ENCODE results near the gene KCNH3.
"Not testable (repeated sequence)": the region's sequence is repeated elsewhere in the genome, so short reads cannot be mapped to it uniquely, and the experiment has no call there.

KCNH3 gene

GRCh38 chr12:49511410-49511809 lies 27.4 kb upstream of the KCNH3 start:
- H3K4me3 ChIP-seq, result no peak overlapping the region
- no peaks in the 10 kb centered on the region for H3K27me3 ChIP-seq (ENCODE audit: low read depth)
- in situ Hi-C loops (cut with MboI; ENCODE audit: low sequenced_read_pairs), result no loop called here

GRCh38 chr12:49512546-49512945 lies 26.3 kb upstream of the KCNH3 start:
- no peak overlapping the region for H3K4me3 ChIP-seq
- H3K4me1 ChIP-seq, result no peaks in the 10 kb centered on the region
- in situ Hi-C loops (cut with MboI; ENCODE audit: low sequenced_read_pairs), result no loop called here
- H3K9me3 ChIP-seq, result no peaks in the 10 kb centered on the region
- no peaks in the 10 kb centered on the region for H3K27me3 ChIP-seq (ENCODE audit: low read depth)
- no peak for DNase-seq (ENCODE audit: low spot score in 2 of 2)
- H3K36me3 ChIP-seq (replicated peaks), result peaks cover 3% of the 10 kb centered on the region; the same call in 1 of the 2 replicates

More at GRCh38 chr12:49511410-49511809, 27.4 kb upstream of the KCNH3 start:
- Histone ChIP-seq H3K4me1 (no peaks in the 10 kb centered on the region), H3K9me3 (no peaks in the 10 kb centered on the region), H3K36me3 (replicated peaks) (peaks cover 3% of the 10 kb centered on the region; the same call in 1 of the 2 replicates)
- no peak for DNase-seq (ENCODE audit: low spot score in 2 of 2)

DNA sequence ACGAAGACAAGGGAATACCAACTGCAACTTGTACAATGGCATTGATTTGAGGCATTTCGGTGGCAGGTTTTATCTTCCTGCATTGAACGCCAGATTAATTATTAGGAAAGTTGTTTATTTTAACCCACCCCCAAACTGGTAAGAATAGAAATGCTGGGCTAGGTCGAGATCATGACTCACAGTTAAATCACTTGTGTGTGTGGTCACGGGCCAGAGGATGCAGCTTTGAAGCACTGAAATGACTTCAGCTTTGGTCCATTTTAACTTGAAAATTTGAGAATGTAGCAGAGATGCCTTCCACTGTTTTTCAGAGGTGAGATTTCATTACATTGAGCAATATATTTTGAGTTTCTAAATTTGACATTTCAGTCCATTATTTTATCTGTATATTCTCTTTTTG lies 23.6 kb upstream of the KCNH3 start:
- H3K4me3 ChIP-seq, result no peak overlapping the region
- in situ Hi-C loops (cut with MboI; ENCODE audit: low sequenced_read_pairs), result no loop called here
- H3K4me1 ChIP-seq, result no peaks in the 10 kb centered on the region
- no peaks in the 10 kb centered on the region for H3K9me3 ChIP-seq
- H3K36me3 ChIP-seq (replicated peaks), result peaks cover 3% of the 10 kb centered on the region; the same call in 1 of the 2 replicates
- H3K27me3 ChIP-seq (ENCODE audit: low read depth), result no peaks in the 10 kb centered on the region
- DNase-seq (ENCODE audit: low spot score in 2 of 2), result no peak

- H3K4me1 ChIP-seq, result no peaks in the 10 kb centered on the region
Measured at GRCh38 chr12:49518914-49519573, 19.8 kb upstream of the KCNH3 start.

DNA sequence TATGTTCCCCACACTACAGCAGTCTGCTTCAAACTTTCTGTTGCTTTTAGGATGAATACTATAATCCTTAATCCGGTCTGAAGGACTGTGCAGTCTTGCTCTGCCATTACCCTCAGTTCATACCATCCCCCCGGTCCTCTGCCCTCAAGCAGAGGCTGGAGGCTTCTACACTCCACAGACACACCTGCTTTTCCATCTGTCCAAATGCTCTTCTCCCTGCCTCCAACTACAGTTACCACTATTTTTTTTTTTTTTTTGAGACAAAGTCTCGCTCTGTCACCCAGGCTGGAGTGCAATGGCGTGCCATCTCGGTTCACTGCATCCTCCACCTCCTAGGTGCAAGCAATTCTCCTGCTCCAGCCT lies 19.3 kb upstream of the KCNH3 start:
- in situ Hi-C loops (cut with MboI; ENCODE audit: low sequenced_read_pairs), result no loop called here
- Histone ChIP-seq H3K27me3 (ENCODE audit: low read depth) (no peaks in the 10 kb centered on the region), H3K9me3 (no peaks in the 10 kb centered on the region), H3K4me1 (no peaks in the 10 kb centered on the region), H3K36me3 (replicated peaks) (peaks cover 7% of the 10 kb centered on the region), H3K4me3 (no peak overlapping the region)
- DNase-seq (ENCODE audit: low spot score in 2 of 2), result no peak

More at GRCh38 chr12:49518914-49519573, 19.8 kb upstream of the KCNH3 start:
- in situ Hi-C loops (cut with MboI; ENCODE audit: low sequenced_read_pairs), result no loop called here
- Histone ChIP-seq H3K4me3 (no peak overlapping the region), H3K9me3 (no peaks in the 10 kb centered on the region), H3K27me3 (ENCODE audit: low read depth) (no peaks in the 10 kb centered on the region), H3K36me3 (replicated peaks) (peaks cover 3% of the 10 kb centered on the region; the same call in 1 of the 2 replicates)
- DNase-seq (ENCODE audit: low spot score in 2 of 2), result no peak

- DNase-seq (ENCODE audit: low spot score in 2 of 2), result no peak
- H3K4me1 ChIP-seq, result no peaks in the 10 kb centered on the region
- in situ Hi-C loops (cut with MboI; ENCODE audit: low sequenced_read_pairs), result no loop called here
- H3K27me3 ChIP-seq (ENCODE audit: low read depth), result no peaks in the 10 kb centered on the region
- no peak overlapping the region for H3K4me3 ChIP-seq
- no peaks in the 10 kb centered on the region for H3K9me3 ChIP-seq
- H3K36me3 ChIP-seq (replicated peaks), result peaks cover 20% of the 10 kb centered on the region
Measured at GRCh38 chr12:49521389-49521788, 17.4 kb upstream of the KCNH3 start.

- in situ Hi-C loops (cut with MboI; ENCODE audit: low sequenced_read_pairs), result no loop called here
- no peaks in the 10 kb centered on the region for H3K9me3 ChIP-seq
- peaks cover 8% of the 10 kb centered on the region for H3K4me1 ChIP-seq
- no peak for DNase-seq (ENCODE audit: low spot score in 2 of 2)
- no peaks in the 10 kb centered on the region for H3K27me3 ChIP-seq (ENCODE audit: low read depth)
- peaks cover 22% of the 10 kb centered on the region for H3K36me3 ChIP-seq (replicated peaks)
- H3K4me3 ChIP-seq, result no peak overlapping the region
Measured at GRCh38 chr12:49524660-49525324, 14.0 kb upstream of the KCNH3 start.

DNA sequence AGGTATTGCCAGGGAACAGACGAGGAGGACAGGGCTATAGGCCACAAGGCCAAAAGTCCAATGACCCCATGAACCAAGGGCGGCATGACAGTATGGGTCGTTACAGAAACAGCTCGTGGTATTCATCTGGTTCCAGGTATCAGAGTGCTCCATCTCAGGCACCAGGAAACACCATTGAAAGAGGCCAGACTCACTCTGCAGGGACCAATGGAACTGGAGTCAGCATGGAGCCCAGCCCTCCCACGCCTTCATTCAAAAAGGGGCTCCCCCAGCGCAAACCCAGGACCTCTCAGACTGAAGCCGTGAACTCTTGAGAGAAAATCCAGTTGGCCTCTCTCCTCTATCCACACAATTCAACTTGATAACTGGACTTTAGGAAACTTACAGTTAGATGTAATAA lies 12.9 kb upstream of the KCNH3 start:
- DNase-seq (ENCODE audit: low spot score in 2 of 2), result no peak
- H3K36me3 ChIP-seq (replicated peaks), result peaks cover 22% of the 10 kb centered on the region
- H3K9me3 ChIP-seq, result no peaks in the 10 kb centered on the region
- peaks cover 8% of the 10 kb centered on the region for H3K4me1 ChIP-seq
- H3K4me3 ChIP-seq, result no peak overlapping the region
- H3K27me3 ChIP-seq (ENCODE audit: low read depth), result no peaks in the 10 kb centered on the region
- in situ Hi-C loops (cut with MboI; ENCODE audit: low sequenced_read_pairs), result no loop called here

DNA sequence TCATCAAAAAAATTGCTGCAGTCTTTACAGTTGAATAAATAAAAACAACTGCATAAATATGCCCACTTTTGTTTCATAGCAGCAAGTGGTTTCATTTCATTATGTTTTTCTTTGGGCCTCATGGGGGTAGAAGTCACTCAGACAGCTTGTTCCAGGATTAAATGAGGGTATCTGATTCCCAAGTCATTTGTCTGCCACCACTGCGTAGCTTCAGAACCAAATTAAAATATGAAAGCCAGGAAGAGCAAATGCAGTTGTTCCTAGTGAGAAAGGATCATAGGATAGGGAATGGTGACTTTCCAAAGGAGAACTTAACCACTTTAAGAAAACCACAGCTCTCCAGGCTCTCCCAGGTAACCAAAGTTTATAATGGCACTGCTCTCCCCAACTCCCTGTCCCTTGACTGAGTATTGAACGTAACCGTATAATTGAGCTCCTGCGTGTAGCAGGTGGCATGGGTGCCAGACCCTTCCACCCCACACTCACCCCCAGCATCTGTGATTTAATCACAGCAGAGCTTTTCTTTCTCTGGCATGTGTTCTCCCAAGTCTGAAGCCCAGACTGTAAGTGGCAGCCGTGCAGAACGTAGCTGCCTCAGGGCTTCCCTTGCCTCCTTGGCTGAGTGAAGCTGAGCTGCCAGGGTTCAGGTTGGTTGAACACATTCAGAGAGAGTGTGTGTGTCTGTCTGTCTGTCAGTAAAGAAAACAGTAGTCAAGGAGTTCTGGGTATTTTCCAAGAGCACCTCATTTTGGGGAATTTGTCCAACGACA lies 11.3 kb upstream of the KCNH3 start:
- no peak overlapping the region for H3K4me3 ChIP-seq
- peaks cover 22% of the 10 kb centered on the region for H3K36me3 ChIP-seq (replicated peaks)
- in situ Hi-C loops (cut with MboI; ENCODE audit: low sequenced_read_pairs), result no loop called here
- H3K9me3 ChIP-seq, result no peaks in the 10 kb centered on the region
- DNase-seq (ENCODE audit: low spot score in 2 of 2), result peak in 1 of 2 experiments; percentile 58
- H3K4me1 ChIP-seq, result peaks cover 8% of the 10 kb centered on the region
- no peaks in the 10 kb centered on the region for H3K27me3 ChIP-seq (ENCODE audit: low read depth)

DNA sequence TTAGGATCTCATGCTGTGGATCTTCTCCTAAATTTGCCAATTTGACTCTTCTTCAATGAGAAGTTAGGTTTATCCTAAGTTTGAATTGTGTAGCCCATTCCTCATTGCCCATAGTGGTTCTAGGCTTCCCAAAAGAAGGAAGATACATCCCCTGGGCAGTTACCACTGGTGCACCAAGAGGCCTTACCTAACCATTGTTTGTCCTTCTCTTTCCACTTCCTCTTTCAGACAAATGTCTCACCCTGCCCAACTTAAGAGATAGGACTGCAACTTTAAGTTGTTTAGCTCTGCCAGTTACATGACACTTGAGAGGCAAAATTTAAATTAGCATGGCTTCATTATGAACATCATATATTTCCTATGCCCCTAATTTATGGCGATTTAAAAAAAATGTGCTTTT lies 9.4 kb upstream of the KCNH3 start:
- no peak overlapping the region for H3K4me3 ChIP-seq
- peaks cover 8% of the 10 kb centered on the region for H3K4me1 ChIP-seq
- H3K27me3 ChIP-seq (ENCODE audit: low read depth), result no peaks in the 10 kb centered on the region
- in situ Hi-C loops (cut with MboI; ENCODE audit: low sequenced_read_pairs), result no loop called here
- peaks cover 20% of the 10 kb centered on the region for H3K36me3 ChIP-seq (replicated peaks)
- DNase-seq (ENCODE audit: low spot score in 2 of 2), result no peak
- no peaks in the 10 kb centered on the region for H3K9me3 ChIP-seq

- no peaks in the 10 kb centered on the region for H3K27me3 ChIP-seq (ENCODE audit: low read depth)
- H3K4me1 ChIP-seq, result peaks cover 8% of the 10 kb centered on the region
- H3K9me3 ChIP-seq, result no peaks in the 10 kb centered on the region
- H3K36me3 ChIP-seq (replicated peaks), result no peaks in the 10 kb centered on the region
- DNase-seq (ENCODE audit: low spot score in 2 of 2), result no peak
- no peak overlapping the region for H3K4me3 ChIP-seq
- in situ Hi-C loops (cut with MboI; ENCODE audit: low sequenced_read_pairs), result no loop called here
Measured at GRCh38 chr12:49531745-49532144, 7.1 kb upstream of the KCNH3 start.

DNA sequence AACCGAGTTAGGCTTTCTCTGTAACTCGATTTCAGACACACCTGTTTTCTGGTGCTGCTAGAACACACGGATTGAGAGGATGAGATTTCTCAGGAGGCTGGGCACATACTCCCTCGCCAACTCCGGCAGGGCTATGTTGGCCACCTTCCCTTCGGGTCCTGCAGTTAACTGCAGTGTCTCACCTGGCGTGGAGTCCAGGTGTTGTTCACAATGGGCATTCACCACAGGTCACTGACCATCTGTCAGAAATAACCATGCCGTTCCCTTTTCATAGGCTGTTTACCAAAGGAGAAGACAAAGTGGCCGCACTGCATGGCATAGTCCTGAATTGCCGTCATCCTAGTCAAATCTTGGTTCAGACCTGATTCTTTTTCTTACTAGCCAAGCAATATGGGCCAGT lies 5.5 kb upstream of the KCNH3 start:
- no peaks in the 10 kb centered on the region for H3K9me3 ChIP-seq
- H3K36me3 ChIP-seq (replicated peaks), result no peaks in the 10 kb centered on the region
- in situ Hi-C loops (cut with MboI; ENCODE audit: low sequenced_read_pairs), result no loop called here
- DNase-seq (ENCODE audit: low spot score in 2 of 2), result no peak
- no peak overlapping the region for H3K4me3 ChIP-seq
- no peaks in the 10 kb centered on the region for H3K27me3 ChIP-seq (ENCODE audit: low read depth)
- no peaks in the 10 kb centered on the region; the same call in 1 of the 2 replicates for H3K4me1 ChIP-seq

DNA sequence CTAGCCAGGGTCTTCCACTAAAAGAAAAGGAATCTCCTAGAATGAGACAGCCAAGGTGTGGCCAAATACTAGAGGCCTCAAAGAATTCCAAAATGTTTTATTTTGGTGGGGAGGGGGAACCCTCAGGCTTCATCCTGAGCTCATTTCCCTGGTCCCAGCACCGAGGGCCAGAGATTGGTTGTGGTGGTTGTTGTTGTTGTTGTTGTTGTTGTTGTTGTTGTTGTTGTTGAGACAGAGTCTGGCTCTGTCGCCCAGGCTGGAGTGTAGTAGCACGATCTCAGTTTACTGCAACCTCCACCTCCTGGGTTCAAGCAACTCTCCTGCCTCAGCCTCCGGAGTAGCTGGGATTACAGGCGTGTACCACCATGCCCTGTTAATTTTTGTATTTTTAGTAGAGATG lies 4.7 kb upstream of the KCNH3 start:
- H3K4me3 ChIP-seq; in situ Hi-C loops (cut with MboI; ENCODE audit: low sequenced_read_pairs); H3K4me1 ChIP-seq; DNase-seq (ENCODE audit: low spot score in 2 of 2); H3K27me3 ChIP-seq (ENCODE audit: low read depth); H3K9me3 ChIP-seq; H3K36me3 ChIP-seq (replicated peaks): not testable (repeated sequence)

GRCh38 chr12:49534731-49535278 lies 4.0 kb upstream of the KCNH3 start:
- no peak for DNase-seq (ENCODE audit: low spot score in 2 of 2)
- in situ Hi-C loops (cut with MboI; ENCODE audit: low sequenced_read_pairs), result no loop called here
- Histone ChIP-seq H3K9me3 (no peaks in the 10 kb centered on the region), H3K4me1 (peaks cover 3% of the 10 kb centered on the region), H3K4me3 (no peak overlapping the region), H3K36me3 (replicated peaks) (no peaks in the 10 kb centered on the region), H3K27me3 (ENCODE audit: low read depth) (peaks cover 4% of the 10 kb centered on the region; the same call in 1 of the 2 replicates)

Data from HAP-1 (cell line).